ENCODE measurements around the gene MTOR.

The MTOR gene

GRCh38 chr1:11252538-11252937 is 9.8 kb downstream of the MTOR start:
- Histone ChIP-seq H3K9me3 (ENCODE audit: low read depth, low read length) (no peaks in the 10 kb centered on the region), H3K36me3 (ENCODE audit: insufficient read depth, low read length) (peaks cover 60% of the 10 kb centered on the region), H3K4me3 (no peak overlapping the region), H3K27ac (no peak overlapping the region), H3K9ac (ENCODE audit: insufficient read length) (no peak overlapping the region)
- DNase-seq (ENCODE audit: low read depth, low spot score): no peak
- no peak for TF ChIP-seq EZH2 (IDR thresholded peaks at IDR 0.05)
- TF ChIP-seq FOXP2 (optimal IDR thresholded peaks at IDR 0.05; ENCODE audit: control extremely low read depth, extremely low read length, insufficient read depth): no peak
- TF ChIP-seq POLR2AphosphoS5 (IDR thresholded peaks at IDR 0.05; ENCODE audit: borderline replicate concordance, low read depth, low read length): no peak

GRCh38 chr1:11248169-11248568 is 14.2 kb downstream of the MTOR start:
- no peak for DNase-seq (ENCODE audit: low read depth, low spot score)
- TF ChIP-seq POLR2AphosphoS5 (IDR thresholded peaks at IDR 0.05; ENCODE audit: borderline replicate concordance, low read depth, low read length) (no peak), FOXP2 (optimal IDR thresholded peaks at IDR 0.05; ENCODE audit: control extremely low read depth, extremely low read length, insufficient read depth) (no peak), EZH2 (IDR thresholded peaks at IDR 0.05) (no peak)
- H3K9ac ChIP-seq (ENCODE audit: insufficient read length): no peak overlapping the region
- peaks cover 44% of the 10 kb centered on the region for H3K36me3 ChIP-seq (ENCODE audit: insufficient read depth, low read length)
- H3K9me3 ChIP-seq (ENCODE audit: low read depth, low read length): no peaks in the 10 kb centered on the region
- no peak overlapping the region for H3K27ac ChIP-seq
- no peak overlapping the region for H3K4me3 ChIP-seq

DNA sequence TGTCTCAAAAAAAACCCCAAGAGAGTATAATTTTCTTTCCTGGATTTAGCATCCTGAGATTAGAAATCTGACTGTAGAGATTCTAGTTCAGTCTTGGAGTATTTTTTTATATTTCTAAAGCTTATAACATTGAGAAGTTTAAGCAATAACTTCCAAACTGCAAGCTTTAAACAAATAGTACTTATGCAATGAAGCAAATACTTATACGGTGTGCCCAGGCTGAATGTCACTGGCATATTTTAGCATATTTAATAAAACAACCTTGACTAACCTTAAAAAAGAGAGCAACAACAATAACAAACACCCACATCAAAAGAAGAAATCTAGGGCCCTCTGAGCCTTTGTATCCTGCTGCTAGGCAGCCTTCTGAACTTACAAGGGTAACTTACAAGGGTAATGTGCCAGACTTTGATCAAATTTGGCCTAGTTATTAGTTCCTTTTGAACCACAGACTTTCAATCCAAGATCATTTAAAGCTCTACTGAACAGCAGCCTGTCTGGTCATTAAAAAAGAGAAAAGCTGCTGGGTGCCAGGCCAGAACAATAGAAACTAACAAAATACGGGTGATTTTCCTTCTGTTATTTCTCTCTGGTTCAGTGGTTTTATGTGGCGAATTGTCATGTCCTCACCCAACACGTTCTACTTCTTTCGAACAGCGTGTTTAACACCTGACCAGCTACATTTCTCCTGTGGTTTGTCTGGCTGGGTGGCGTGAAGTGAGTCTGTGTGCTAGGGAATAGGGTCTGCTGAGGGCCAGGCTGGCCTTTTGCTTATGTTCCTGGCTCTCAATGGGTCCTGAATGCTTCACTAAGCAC is 16.2 kb downstream of the MTOR start:
- Histone ChIP-seq H3K4me3 (no peak overlapping the region), H3K27ac (no peak overlapping the region), H3K36me3 (ENCODE audit: insufficient read depth, low read length) (peaks cover 47% of the 10 kb centered on the region), H3K9ac (ENCODE audit: insufficient read length) (no peak overlapping the region), H3K9me3 (ENCODE audit: low read depth, low read length) (no peaks in the 10 kb centered on the region)
- DNase-seq (ENCODE audit: low read depth, low spot score): no peak
- TF ChIP-seq EZH2 (IDR thresholded peaks at IDR 0.05): no peak
- TF ChIP-seq FOXP2 (optimal IDR thresholded peaks at IDR 0.05; ENCODE audit: control extremely low read depth, extremely low read length, insufficient read depth): no peak
- TF ChIP-seq POLR2AphosphoS5 (IDR thresholded peaks at IDR 0.05; ENCODE audit: borderline replicate concordance, low read depth, low read length): no peak

- DNase-seq (ENCODE audit: low read depth, low spot score): no peak
- H3K9me3 ChIP-seq (ENCODE audit: low read depth, low read length): no peaks in the 10 kb centered on the region
- TF ChIP-seq EZH2 (IDR thresholded peaks at IDR 0.05): no peak
- no peak for TF ChIP-seq FOXP2 (optimal IDR thresholded peaks at IDR 0.05; ENCODE audit: control extremely low read depth, extremely low read length, insufficient read depth)
- no peak for TF ChIP-seq POLR2AphosphoS5 (IDR thresholded peaks at IDR 0.05; ENCODE audit: borderline replicate concordance, low read depth, low read length)
- H3K4me3 ChIP-seq: no peak overlapping the region
- no peak overlapping the region for H3K27ac ChIP-seq
- H3K9ac ChIP-seq (ENCODE audit: insufficient read length): no peak overlapping the region
- peaks cover 50% of the 10 kb centered on the region for H3K36me3 ChIP-seq (ENCODE audit: insufficient read depth, low read length)
Measured at GRCh38 chr1:11245248-11245647, 17.1 kb downstream of the MTOR start.

GRCh38 chr1:11238311-11238710 is 24.0 kb downstream of the MTOR start:
- H3K36me3 ChIP-seq (ENCODE audit: insufficient read depth, low read length): peaks cover 69% of the 10 kb centered on the region
- no peak overlapping the region for H3K27ac ChIP-seq
- TF ChIP-seq POLR2AphosphoS5 (IDR thresholded peaks at IDR 0.05; ENCODE audit: borderline replicate concordance, low read depth, low read length) (no peak), EZH2 (IDR thresholded peaks at IDR 0.05) (no peak), FOXP2 (optimal IDR thresholded peaks at IDR 0.05; ENCODE audit: control extremely low read depth, extremely low read length, insufficient read depth) (no peak)
- no peak overlapping the region for H3K9ac ChIP-seq (ENCODE audit: insufficient read length)
- DNase-seq (ENCODE audit: low read depth, low spot score): no peak
- no peaks in the 10 kb centered on the region for H3K9me3 ChIP-seq (ENCODE audit: low read depth, low read length)
- no peak overlapping the region for H3K4me3 ChIP-seq

GRCh38 chr1:11237356-11237755 is 25.0 kb downstream of the MTOR start:
- Histone ChIP-seq H3K9me3 (ENCODE audit: low read depth, low read length) (no peaks in the 10 kb centered on the region), H3K4me3 (no peak overlapping the region), H3K27ac (no peak overlapping the region), H3K36me3 (ENCODE audit: insufficient read depth, low read length) (peaks cover 68% of the 10 kb centered on the region), H3K9ac (ENCODE audit: insufficient read length) (no peak overlapping the region)
- TF ChIP-seq FOXP2 (optimal IDR thresholded peaks at IDR 0.05; ENCODE audit: control extremely low read depth, extremely low read length, insufficient read depth) (no peak), EZH2 (IDR thresholded peaks at IDR 0.05) (no peak), POLR2AphosphoS5 (IDR thresholded peaks at IDR 0.05; ENCODE audit: borderline replicate concordance, low read depth, low read length) (no peak)
- DNase-seq (ENCODE audit: low read depth, low spot score): no peak

DNA sequence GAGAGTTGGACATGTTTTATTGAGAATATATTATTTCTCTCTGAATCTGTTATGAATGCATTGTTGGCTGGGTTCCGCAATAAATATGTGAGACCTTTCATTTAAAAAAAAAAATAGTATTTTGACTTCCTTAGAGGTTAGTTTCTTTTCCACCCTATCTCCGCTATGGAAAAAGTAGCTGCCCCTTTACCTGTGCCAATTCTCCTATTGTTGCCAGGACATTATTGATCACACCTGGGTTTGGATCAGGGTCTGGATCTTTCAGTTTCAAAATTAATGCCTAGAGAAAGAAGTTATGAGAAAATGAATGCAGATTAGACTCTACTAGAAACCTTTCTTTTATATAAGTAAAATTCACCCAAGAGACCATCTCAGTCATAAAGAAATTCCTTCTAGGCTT is 29.1 kb downstream of the MTOR start:
- no peak overlapping the region for H3K9ac ChIP-seq (ENCODE audit: insufficient read length)
- no peak for DNase-seq (ENCODE audit: low read depth, low spot score)
- no peaks in the 10 kb centered on the region for H3K9me3 ChIP-seq (ENCODE audit: low read depth, low read length)
- H3K27ac ChIP-seq: no peak overlapping the region
- no peak overlapping the region for H3K4me3 ChIP-seq
- TF ChIP-seq FOXP2 (optimal IDR thresholded peaks at IDR 0.05; ENCODE audit: control extremely low read depth, extremely low read length, insufficient read depth) (no peak), POLR2AphosphoS5 (IDR thresholded peaks at IDR 0.05; ENCODE audit: borderline replicate concordance, low read depth, low read length) (no peak), EZH2 (IDR thresholded peaks at IDR 0.05) (no peak)
- peaks cover 80% of the 10 kb centered on the region for H3K36me3 ChIP-seq (ENCODE audit: insufficient read depth, low read length)

GRCh38 chr1:11229203-11229602 is 33.1 kb downstream of the MTOR start:
- Histone ChIP-seq H3K9ac (ENCODE audit: insufficient read length) (no peak overlapping the region), H3K4me3 (no peak overlapping the region), H3K36me3 (ENCODE audit: insufficient read depth, low read length) (peaks cover 70% of the 10 kb centered on the region), H3K27ac (no peak overlapping the region), H3K9me3 (ENCODE audit: low read depth, low read length) (no peaks in the 10 kb centered on the region)
- TF ChIP-seq EZH2 (IDR thresholded peaks at IDR 0.05) (no peak), POLR2AphosphoS5 (IDR thresholded peaks at IDR 0.05; ENCODE audit: borderline replicate concordance, low read depth, low read length) (no peak), FOXP2 (optimal IDR thresholded peaks at IDR 0.05; ENCODE audit: control extremely low read depth, extremely low read length, insufficient read depth) (no peak)
- no peak for DNase-seq (ENCODE audit: low read depth, low spot score)
